Central memory CD4-positive, alpha-beta T cell (primary cell): ENCODE data around the gene STK24.
"Not testable (repeated sequence)": the region's sequence is repeated elsewhere in the genome, so short reads cannot be mapped to it uniquely, and the experiment has no call there.

Experiments
- DNase-seq: peaks from one replicate; pipeline ENCODE4 v3.0.0; 2022

The STK24 gene

GRCh38 chr13:98429531-98429930 is 147.4 kb downstream of the STK24 start:
- DNase-seq = no peak

- DNase-seq = no peak
These were observed 147.8 kb downstream of the STK24 start for GRCh38 chr13:98429081-98429480.

- no peak for DNase-seq
These were observed 148.5 kb downstream of the STK24 start for GRCh38 chr13:98428256-98428966.

DNA sequence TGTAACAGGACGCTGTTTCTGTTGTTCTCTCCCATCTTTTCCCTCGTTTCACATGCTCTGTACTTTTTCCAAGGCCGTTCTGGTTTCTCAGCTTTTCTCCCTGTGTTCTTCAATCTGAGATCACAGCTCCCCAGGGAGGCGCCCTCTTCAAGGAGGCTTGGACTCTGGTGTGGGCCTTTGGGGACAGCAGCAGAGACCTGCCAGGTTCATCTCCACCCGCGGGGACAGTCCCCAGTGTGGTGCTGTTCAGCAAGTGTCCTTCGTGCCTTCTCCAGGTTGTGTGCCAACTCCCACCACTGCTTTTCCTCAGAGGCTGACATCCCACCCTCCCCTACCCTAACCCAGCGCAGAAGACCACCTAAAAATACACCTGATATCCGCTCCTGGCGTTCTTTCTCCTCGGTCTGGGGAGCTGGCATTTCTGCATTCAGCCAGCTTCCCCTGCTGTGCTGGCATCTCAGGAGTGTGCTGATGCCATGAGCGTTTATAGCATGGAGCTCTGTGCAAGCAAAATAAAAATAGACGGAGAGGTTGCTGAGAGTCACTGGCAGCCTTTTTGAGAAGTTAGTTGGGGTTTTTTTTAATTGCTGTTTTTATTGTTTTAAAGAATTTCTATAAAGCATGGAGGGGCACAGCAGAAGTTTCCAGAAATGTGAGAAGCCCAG is 149.4 kb downstream of the STK24 start:
- no peak for DNase-seq

DNA sequence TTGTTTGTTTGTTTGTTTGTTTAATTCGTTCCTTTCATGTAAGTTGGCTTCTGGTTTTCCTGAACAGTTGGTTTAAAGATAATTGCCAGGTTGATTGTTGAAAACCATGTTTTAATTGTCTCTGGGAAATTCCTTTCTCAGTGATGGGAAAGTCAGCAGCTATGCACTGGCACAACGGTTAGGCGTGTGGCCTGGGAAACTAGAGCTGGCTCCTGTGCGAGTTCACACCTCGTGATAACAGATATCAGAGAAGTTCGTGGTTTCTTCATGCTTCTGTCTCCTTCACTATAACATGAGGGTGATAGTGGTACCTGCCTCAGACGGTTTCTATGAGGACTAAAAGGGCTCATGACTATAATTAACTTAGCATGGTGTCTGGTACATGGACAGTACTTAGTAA is 153.5 kb downstream of the STK24 start:
- no peak for DNase-seq

DNA sequence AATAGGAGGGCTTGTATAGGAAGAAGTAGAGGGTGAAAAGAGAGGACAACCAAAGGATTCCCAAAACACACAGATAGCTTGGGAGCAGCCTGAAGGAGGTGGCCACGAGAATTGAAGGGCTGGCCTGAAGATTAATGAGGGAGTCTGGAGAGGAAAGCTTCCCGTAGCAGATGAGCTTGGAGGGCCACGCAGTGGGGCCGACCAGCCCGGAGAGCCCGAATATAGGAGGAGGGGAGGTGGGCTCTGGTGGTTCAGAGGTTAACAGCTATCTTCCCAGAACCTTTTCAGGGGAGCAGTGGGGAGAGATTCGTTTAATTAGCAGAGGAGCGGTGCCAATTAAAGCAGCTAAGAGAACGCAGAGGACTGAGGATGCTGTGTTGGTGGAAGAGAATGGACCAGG is 154.9 kb downstream of the STK24 start:
- no peak for DNase-seq

DNA sequence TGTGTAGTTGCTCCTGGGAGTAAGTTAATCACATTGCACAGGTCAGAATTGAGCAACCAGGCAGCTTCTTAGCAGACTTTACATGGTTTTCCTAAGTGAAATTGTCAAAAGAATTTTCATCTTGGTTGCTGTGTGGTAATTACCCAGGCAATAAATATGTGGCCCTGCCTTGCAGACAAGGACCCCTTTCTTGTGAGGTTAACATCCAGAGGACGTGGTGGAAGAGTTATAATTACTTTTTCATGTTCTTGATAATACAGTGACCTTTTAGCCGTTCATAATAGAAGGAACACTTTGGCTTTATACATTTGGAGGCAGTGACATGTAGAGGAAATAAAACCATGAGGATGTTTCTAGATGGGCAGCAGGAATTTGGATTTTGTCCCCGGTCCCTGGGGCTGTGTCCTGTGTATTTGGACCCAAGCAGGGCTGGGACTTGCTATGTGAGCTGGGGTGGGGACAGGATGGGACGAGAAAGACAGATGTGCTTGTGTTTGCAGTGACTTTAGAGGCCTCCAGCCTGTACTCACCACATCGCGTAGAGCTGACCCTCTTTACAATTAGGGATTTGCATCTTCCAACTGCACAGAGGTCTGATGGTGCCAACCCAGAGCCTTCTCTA is 156.2 kb downstream of the STK24 start:
- no peak for DNase-seq

DNA sequence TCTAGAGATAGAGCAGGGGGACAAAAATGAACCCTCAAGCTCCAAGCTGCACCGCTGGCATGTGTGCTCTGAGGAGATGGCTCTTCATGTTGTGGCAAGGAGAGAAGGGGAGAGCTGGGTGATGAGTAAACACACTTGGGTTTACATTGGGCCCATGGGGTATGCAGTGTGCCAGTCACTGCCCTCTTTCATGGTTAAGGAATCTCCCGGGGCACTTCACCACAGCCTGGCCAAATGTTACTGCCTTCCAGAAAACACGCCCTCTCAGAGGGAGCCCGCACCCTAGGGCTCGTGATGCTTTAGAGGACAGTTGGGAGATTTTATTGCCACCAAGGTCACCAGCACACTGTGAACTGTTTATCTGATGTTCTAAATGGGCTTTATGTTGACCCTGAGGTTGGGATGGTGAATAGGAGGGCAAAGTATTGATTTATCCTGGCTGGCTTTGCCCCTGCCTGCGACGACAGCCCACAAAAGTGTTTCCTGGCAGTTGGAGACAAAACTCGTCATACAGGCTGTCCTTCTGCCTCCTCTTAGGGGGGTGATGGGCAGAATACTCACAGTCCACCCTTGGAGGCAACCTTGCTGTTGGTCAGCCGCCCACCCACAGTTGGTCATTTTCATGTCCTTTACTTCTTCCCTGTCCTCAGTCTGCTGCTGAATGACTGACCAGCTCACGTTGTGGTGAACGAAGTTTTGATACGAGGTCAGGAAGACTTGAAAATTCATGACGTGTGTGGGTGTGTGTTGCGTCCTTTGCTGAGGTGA is 156.9 kb downstream of the STK24 start:
- DNase-seq = no peak

DNA sequence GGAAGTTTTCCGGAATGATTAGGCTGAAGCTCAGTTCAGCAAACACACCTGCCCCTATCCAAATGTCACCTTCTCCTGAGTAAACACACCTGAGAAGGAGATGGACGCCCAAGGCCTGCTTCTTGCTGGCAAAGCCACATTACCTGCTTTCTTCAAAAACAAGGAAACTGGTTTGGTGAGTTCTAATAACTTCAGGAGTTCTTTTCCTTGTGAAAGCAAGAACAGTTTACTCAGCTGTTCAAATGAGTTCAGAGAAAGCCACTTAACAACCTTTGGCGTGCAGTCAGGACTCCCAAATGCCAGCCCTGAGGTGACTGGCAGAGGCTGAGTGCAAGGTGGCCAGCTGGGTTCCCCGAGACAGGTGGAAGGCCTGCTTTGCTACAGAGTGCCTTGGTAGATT is 160.5 kb downstream of the STK24 start:
- no peak for DNase-seq

DNA sequence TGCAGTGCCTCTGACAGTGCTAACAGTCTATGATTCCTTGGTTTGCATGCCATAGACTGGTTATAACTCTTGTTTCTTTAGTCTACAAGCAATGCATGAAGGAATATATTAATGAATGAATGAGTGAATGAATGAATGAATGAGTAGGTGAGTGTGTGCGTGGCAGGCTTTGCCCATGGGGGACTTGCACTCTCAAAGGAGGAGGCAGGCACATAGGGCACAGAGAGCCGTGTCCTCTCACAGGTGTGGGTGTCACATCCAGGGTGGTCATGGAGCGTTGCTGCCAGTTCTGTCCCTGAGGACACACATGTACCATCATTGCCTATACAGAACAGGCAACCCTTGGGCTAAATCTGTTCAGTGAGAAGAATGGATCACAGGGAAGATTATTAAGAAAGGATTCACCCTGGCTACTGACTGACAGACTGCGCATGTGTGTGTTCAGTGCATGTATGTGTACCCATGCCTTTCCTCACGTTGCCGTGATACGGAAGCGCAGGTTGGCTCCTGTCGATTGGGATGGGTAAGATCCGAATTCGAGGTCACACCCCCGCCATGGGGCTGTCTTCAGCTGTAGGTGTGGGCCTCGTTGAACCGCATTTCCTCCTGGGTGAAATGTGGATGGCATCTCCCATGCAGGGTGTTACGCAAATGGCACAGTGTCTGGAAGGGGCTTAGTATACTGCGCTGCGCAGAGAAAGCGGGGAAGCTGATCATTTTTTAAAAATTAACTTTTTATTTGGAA is 161.4 kb downstream of the STK24 start:
- DNase-seq = no peak

GRCh38 chr13:98413796-98414195 is 163.1 kb downstream of the STK24 start:
- DNase-seq = no peak

DNA sequence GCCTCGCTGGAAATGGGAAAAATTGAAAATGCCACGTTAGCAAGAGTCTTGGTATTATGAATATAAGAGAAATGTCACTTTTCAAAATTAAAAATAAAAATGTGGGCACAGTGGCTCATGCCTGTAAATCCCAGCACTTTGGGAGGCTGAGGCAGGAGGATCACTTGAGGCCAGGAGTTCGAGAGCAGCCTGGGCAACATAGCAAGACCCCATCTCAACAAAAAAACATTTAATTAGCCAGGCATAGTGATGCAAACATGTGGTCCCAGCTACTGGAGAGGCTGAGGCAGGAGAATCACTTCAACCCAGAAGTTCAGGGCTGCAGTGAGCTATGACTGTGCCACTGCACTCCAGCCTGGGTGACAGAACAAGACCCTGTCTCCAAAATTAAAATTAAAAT is 163.6 kb downstream of the STK24 start:
- DNase-seq = not testable (repeated sequence)

DNA sequence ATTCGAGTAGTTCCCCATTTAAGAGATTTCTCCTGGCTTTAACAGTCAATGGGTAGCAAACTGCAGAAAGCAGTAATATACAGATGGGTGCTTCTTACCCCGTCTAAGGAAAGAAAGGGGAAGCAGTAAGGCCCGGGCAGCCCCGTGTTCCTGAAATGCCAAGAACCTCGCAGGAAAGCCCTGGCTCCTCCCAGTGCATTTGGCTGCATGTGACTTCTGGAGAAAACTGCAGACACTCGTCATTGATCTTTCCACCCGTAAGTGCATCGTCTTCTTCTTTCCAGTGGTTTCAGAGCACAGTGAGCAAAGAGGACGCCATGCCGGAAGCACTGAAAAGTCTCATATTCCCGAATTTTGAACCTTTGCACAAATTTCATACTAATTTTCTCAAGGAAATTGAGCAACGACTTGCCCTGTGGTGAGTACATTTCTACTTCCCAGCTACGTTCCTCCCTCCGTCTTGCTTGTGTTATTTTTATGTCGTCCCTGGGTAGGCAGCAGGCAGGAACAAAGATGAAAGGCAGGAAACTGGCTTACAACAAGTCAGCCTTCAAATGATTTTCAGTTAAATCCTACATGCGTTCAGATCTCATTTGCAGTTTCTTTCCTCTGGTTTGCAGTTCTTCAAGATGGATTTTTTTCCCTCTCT is 165.2 kb downstream of the STK24 start:
- DNase-seq = no peak

DNA sequence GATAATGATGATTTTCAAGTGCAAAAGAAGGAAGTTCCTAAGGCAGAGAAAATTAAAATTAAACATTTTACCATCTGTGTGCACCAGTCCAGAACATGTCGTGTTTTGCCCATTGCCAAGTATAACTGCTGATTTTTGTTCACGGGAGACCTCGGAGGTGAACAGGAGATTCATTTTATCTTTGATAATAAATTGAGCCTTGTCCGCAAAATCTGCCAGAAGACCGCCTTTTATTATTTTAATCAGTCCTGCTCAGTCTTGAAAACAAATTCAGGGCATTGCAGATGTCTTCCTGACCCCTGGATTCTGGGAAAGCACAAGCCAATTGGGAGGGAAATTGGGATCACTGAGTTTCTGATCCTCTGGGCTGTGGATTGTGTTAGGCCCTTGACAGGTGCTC is 165.9 kb downstream of the STK24 start:
- DNase-seq = no peak

- DNase-seq = no peak
These were observed 166.3 kb downstream of the STK24 start for GRCh38 chr13:98410612-98411011.

GRCh38 chr13:98409281-98409680 is 167.6 kb downstream of the STK24 start:
- no peak for DNase-seq

- DNase-seq = no peak
These were observed 169.3 kb downstream of the STK24 start for GRCh38 chr13:98407575-98407974.

- DNase-seq = no peak
These were observed 169.9 kb downstream of the STK24 start for GRCh38 chr13:98406971-98407370.

DNA sequence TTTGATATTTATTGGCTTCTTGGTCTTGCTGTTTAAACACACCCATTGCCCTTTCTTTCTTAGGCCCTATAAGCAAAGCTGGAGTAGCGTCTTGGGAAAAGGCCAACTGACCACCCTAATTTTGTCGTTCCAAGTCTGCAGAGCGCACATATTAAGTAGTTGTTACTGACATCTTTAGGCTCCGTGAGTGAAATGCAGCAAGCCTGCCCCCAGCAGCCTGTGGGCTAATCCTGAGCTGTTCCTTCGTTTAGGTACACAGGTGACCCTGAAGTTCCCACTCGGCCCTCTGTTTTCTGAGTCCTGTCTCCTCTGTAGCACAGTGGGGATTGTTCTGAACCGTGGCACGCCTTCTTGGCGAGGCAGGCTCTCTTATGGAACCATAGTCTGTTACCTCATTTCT is 170.5 kb downstream of the STK24 start:
- no peak for DNase-seq

GRCh38 chr13:98405690-98406344 is 171.1 kb downstream of the STK24 start:
- DNase-seq = no peak

DNA sequence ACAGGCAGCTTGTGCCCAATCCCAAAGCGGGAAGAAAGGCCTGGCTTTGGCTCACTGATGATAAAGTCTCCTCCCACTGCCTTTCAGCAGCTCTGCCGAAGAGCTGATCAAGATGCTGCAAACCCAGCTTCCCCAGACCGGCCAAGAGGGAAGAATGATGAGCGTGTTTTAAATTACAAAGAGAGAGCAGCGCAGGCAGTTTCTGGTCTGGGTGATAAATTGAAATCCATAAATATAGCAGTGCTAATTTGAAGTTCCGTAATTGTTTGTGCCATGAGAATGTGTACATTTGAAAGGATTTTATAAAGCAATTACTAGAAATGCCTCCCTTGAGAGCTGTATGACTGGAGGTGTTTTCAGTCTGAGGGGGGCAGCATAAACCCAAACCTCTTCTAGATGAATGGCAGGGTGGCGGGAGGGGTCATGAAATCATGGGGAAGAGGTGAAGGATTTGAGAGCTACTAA is 171.8 kb downstream of the STK24 start:
- DNase-seq = no peak

DNA sequence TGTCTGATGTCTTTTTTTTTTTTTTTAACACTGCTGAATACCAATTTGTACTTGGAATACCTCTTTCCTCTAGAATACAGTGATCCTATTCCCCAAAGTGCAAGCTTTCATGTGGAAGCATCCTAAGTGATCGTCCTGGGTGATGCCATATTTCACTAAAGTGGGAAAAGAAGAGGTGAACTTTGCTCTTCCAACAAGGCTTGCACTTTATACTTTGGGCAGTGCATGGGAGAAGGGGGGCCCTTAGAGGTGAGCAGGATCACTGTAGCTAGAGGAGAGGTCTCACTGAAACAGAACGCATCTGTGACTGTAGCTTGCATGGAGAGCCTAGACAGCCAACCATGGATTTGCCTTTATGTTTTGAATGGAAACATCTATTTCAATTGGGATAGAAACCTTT is 173.8 kb downstream of the STK24 start:
- DNase-seq = no peak
